GM10248 (cell line): ENCODE data around the gene CHRM5.

Source experiments
- CTCF ChIA-PET: fragments of 300-600 bp; sonication (Branson Sonifier 250); formaldehyde crosslinking; extraction: SDS; loops from one replicate; lab custom pipeline; 2021; ENCODE audit warnings: antibody characterized with exemption; lab: Yijun Ruan, JAX
- POLR2A ChIA-PET: fragments of 350-650 bp; sonication (Branson Sonifier 250); formaldehyde crosslinking; extraction: SDS; loops from one replicate; lab custom pipeline; 2020; ENCODE audit warnings: antibody characterized with exemption; lab: Yijun Ruan, JAX
- DNase-seq: peaks from one replicate; pipeline ENCODE4 v3.0.0; 2012; ENCODE audit errors: extremely low spot score
- CTCF ChIP-seq: IDR thresholded peaks from 2 replicates; pipeline ENCODE4 v1.5.1; 2012; ENCODE audit warnings: mild to moderate bottlenecking, low read depth; ENCODE audit errors: extremely low read depth, missing control alignments, control extremely low read depth

CHRM5 gene

GRCh38 chr15:34001536-34001935 is 33.2 kb downstream of the CHRM5 start:
- DNase-seq = no peak
- CTCF ChIA-PET = interaction anchor here (1.6 kb wide), 1 partner anchor 10 kb away, joined by 5 read pairs; no protein-coding TSS in a partner anchor
- POLR2A ChIA-PET = no interaction called here
- TF ChIP-seq CTCF = no peak

GRCh38 chr15:34006381-34006780 is 38.1 kb downstream of the CHRM5 start:
- POLR2A ChIA-PET = no interaction called here
- no peak for TF ChIP-seq CTCF
- DNase-seq = no peak
- CTCF ChIA-PET = no interaction called here

GRCh38 chr15:34009656-34010055 is 41.4 kb downstream of the CHRM5 start:
- ChIA-PET POLR2A (no interaction called here), CTCF (interaction anchor here (1.6 to 1.9 kb wide), 2 partner anchors 15 to 18 kb away, joined by 4 read pairs; no protein-coding TSS in a partner anchor)
- no peak for TF ChIP-seq CTCF
- DNase-seq = no peak

- ChIA-PET POLR2A (no interaction called here), CTCF (interaction anchor here (1.5 to 1.6 kb wide), 2 partner anchors 10 to 19 kb away, joined by 4 to 5 read pairs; no protein-coding TSS in a partner anchor)
- TF ChIP-seq CTCF = no peak
- DNase-seq = no peak
Observed at GRCh38 chr15:34010921-34011320, 42.6 kb downstream of the CHRM5 start.

GRCh38 chr15:34011481-34011880 is 43.2 kb downstream of the CHRM5 start:
- DNase-seq = no peak
- ChIA-PET CTCF (interaction anchor here (1.5 kb wide), 1 partner anchor 11 kb away, joined by 5 read pairs; no protein-coding TSS in a partner anchor), POLR2A (no interaction called here)
- TF ChIP-seq CTCF = no peak

- no peak for DNase-seq
- ChIA-PET CTCF (interaction anchor here (1.5 kb wide), 1 partner anchor 12 kb away, joined by 5 read pairs; no protein-coding TSS in a partner anchor), POLR2A (no interaction called here)
- no peak for TF ChIP-seq CTCF
Observed at GRCh38 chr15:34012461-34013028, 44.2 kb downstream of the CHRM5 start.
